Stomach (tissue), 4 donors: Measurements from ENCODE around the gene DYNLT2.

Experiments
- CTCF ChIP-seq, 7 experiments: fragments of 450-650 bp in 4 of 7; fragments of 200-600 bp in 3 of 7; sonication (generic) in 3 of 7; IDR thresholded peaks; one replicate each; pipeline ENCODE4 v1.5.1; 2016 to 2019; ENCODE audit warnings: antibody characterized with exemption in 7 of 7, control low read depth in 2 of 7, mild to moderate bottlenecking in 1 of 7
- EP300 ChIP-seq: sonication (generic); formaldehyde crosslinking; IDR thresholded peaks from one replicate; pipeline ENCODE4 v1.6.1; 2017; ENCODE audit warnings: antibody characterized with exemption
- POLR2A ChIP-seq, 4 donors: fragments of 450-650 bp; IDR thresholded peaks; one replicate each; pipeline ENCODE4 v1.6.1; 2016; ENCODE audit warnings: antibody characterized with exemption in 4 of 4, control low read depth in 2 of 4, mild to moderate bottlenecking in 1 of 4, moderate library complexity in 1 of 4
- POLR2AphosphoS5 ChIP-seq, 3 donors: sonication (generic); formaldehyde crosslinking; IDR thresholded peaks; one replicate each; pipeline ENCODE4 v1.6.1; 2016; ENCODE audit warnings: antibody characterized with exemption in 3 of 3

- TF ChIP-seq POLR2A (IDR thresholded peaks at IDR 0.05): peak in 1 of 4 donors; percentile 5
- TF ChIP-seq CTCF (IDR thresholded peaks at IDR 0.05): no peak
- no peak for TF ChIP-seq POLR2AphosphoS5 (IDR thresholded peaks at IDR 0.05)
- TF ChIP-seq EP300: no peak
Measured at GRCh38 chr6:169722362-169723199, 28.8 kb downstream of the DYNLT2 start.
